GM18508 (cell line): ENCODE results near the gene TMEM222.
"Not testable (repeated sequence)": the region's sequence is repeated elsewhere in the genome, so short reads cannot be mapped to it uniquely, and the experiment has no call there.

Source experiments
- ATAC-seq: cut with Tn5 transposase; IDR thresholded peaks from one replicate; pipeline ENCODE4 v1.9.1; 2021; ENCODE audit warnings: moderate number of reproducible peaks; ENCODE audit not compliant: insufficient read depth, unreplicated experiment

TMEM222 gene

GRCh38 chr1:27372808-27373690 lies 51.1 kb downstream of the TMEM222 start:
- ATAC-seq = no peak

- ATAC-seq = no peak
These were observed 52.6 kb downstream of the TMEM222 start, which contains the start of gene FCN3 for GRCh38 chr1:27374362-27375086. FCN3 (minus strand) TSS chr1:27374824; CDS start chr1:27374818, 6 bp downstream.

DNA sequence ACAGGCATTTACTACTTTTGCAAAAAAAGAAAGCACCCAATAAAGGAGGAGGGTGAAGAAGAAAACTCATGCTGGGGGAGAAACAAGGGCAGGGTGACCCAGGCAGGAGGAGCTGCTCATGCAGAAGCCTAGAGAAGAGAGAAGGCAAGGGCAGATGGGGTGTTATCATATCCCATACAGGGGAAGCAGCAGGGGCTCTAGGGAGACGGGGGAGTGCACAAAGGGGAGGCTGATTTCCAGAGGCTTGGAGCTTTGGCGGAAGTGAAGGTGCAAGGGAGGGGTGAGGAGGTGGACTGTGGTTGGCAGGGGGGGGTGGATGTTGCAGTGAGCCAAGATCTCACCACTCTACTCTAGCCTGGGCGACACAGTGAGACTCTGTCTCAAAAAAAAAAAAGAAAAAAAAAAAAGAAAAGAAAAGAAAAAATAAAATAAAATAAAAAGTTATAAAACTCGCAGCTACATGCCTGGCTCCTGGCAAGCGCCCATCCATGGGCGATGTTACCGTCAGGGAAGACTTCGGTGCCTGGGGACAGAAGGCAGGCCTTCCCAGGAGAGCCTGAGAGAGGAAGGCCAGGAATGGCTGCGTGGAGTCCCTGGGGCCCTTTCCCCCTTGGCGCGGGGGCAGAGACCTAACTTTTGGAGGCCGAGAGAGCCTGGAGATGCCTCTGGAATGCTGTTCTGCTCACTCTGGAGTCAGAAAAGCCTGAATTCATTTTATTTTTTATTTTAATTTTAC lies 56.0 kb downstream of the TMEM222 start:
- ATAC-seq = no peak

DNA sequence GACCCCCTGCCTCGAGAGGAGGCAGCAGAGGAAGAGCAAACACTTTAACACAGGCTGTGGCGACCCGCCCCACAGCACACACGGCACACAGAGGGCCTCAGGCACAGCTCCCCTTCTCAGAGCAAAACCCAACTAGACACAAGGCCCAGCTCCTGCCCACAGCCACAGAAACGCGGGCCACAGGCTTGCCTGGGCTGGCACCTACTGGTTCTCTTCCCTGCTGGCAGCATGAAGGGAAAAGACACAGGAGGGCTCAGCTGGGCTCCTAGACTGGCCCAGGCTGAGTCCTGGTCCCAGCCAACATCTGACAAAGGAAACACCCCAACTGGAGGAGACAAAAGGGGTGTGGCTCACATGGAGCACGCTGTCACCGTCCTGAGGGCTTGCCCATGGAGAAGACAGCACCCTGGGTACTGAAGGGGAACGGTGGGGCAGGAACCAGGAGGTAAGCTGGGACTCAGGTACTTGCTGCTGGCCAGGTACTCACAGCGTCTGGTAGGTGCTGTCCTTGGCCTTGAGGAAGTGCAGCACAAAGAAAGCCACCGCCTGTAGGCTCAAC lies 57.7 kb downstream of the TMEM222 start:
- ATAC-seq = no peak

DNA sequence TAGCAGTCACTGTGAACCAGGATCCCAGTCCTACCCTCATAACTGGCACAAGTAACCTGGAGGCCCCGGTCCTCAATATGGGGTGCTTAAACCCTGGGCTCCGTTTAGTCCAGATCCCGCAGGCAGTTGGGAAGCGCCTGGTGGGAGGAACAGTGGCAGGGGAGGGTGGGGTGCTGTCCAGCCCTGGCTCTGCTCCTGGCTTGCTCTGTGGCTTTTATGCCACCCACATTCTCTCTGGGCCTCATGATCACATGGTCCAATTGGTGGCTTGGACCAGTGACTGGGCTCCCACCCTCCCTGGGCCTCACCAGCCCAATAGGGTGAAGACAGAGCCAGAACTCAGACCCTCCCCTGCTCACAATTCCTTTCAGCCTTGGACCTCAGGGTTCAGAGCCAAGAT lies 58.3 kb downstream of the TMEM222 start:
- ATAC-seq = no peak

DNA sequence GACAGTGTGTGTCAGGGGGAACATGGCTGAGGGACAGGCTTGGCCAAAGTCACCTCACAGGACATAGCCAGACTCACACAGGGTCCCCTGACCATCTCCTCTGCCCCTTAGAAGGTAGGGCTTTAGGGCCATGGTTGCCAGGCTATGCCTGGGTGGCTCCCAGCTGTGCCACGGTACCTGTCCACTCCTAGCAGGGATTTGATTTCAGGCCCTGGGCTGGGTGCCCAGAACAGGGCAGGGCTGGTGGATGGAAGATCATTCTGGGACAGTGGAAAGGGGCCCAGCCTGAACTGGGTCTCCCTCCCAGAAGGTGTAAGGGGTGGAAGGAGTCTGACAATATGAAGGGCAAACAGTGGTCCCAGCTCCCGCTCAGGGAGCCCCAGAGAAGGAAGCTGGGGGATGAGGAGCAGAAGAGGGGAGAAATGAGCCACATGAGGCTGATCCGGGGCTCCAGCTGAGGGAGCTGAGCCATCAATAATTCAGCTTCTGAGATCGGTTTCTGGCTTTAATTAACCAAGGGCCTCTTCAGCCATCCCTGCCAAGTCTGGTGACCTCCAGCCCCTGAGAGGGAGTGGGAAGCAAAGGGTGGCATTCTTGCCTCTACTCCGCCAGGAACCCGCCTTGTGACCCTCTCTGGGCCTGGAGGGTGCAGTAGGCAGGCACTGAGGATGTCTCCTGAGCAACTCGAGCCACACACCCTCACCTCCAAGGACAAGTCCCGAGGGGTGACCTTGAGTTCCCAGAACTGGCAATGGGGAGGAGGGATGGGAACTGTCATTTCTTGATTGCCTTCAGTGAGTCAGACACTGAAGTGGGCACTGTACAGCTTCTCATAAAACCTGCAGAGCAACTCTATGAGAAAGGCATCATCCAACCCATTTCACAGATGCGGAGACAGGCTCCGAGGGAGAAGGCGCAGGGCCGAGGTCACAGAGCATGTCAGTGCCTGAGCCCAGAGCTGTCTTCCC lies 59.1 kb downstream of the TMEM222 start:
- ATAC-seq = no peak

DNA sequence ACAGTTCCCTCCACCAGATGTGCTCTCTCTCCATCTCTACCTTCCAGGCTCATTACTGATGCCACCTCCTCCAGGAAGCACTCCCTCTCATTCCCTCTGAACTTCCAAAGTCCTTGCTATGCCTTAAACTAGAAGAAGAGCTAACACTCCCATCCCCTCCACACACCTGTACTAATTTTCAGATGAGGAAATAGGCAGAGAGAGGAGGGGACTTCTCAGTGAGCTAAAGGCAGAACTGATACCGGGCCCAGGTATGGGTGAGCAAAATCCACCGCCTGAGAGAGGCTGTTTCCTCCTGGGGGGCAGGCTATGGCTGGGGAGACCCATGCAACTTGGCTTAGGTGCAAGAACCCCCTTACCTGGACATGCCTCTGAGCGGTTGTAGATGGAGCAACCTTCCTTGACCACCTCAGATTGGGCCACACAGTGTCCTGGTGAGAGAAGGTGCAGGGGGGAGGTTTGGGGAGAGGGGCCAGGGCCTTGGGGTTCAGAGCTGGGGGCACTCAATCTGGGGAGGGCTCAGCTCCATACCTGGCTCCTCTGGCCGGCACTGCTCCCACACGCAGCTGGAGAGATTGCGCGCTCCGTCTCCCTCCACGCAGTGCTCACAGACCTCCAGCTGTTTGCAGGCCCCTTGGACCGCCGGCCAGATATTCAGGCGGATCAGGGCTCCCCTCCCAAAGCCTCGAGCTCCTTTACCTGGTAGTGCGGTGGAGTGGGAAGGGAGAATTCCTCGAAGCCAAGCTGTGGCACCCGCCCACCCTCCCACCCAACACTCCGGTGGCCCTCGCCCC lies 60.2 kb downstream of the TMEM222 start:
- no peak for ATAC-seq

DNA sequence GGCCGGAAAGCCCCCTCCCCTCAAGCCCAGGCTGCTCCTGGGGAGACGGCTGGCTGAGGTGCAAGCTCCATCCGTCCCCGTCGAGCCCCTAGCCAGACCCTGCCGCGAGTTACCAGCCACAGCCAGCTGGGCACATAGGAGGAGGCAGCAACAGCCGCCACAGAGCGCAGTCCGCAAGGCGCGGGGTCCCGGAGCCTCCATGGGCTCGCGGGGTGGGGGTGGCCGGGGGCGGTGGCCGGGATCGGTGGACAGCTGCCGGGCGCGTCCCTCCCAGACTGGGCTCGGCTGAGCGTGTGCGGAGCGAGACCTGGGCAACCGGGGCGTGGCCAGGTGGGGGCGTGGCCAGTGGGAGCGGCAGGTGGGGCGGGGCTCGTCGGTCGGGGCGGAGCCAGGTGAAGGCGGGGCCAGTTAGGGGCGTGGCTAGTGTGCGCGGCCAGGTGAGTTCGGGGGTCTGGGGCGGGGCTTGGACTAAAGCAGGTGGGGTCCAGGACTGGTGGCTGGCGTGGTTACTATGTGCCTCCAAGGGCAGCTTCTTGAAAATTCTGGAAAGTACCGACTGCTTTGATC lies 61.2 kb downstream of the TMEM222 start, which contains the start of gene CD164L2:
Gene CD164L2 (minus strand): TSS at position 295 of the 567 bp plus-strand sequence. CDS start 94 bp downstream, at position 201.
- no peak for ATAC-seq

DNA sequence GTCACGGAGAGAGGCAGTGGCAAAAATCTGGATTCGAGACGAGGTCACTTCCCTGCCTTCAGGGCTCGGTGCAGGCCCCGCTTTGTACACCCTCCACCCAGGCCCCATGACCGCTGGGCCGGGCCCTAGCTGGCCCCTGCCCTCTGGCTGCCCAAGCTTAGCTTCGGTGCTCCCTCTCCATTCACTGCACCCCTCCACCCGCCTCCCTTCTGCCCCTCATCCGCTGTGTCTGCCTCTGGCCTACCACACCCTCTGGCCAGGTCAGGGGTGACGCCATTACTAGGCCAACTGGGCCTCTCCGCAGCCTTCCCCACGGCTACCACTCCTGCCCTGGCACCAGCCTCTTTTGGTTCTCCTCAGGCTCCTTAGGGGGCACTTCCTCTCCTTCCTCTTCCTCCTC lies 61.7 kb downstream of the TMEM222 start:
- ATAC-seq = no peak

DNA sequence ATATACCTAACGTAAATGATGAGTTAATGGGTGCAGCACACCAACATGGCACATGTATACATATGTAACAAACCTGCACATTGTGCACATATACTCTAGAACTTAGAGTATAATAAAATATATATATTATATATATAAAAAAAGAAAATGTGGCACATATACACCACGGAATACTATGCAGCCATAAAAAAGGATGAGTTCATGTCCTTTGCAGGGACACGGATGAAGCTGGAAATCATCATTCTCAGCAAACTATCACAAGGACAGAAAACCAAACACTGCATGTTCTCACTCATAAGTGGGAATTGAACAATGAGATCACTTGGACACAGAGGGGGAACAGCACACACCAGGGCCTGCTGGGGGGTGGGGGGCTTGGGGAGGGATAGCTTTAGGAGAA lies 62.8 kb downstream of the TMEM222 start:
- ATAC-seq = not testable (repeated sequence)
